HUES6 (cell line): ENCODE data around the gene DTNA.
A peak's percentile ranks its signal among the peaks of the same experiment; 100 is the strongest.
"Not testable (repeated sequence)": the region's sequence is repeated elsewhere in the genome, so short reads cannot be mapped to it uniquely, and the experiment has no call there.

ENCODE experiments used
- H3K27ac ChIP-seq: 2 replicates; pipeline ENCODE4 v1.7.0; 2013; ENCODE audit warnings: low read depth, mild to moderate bottlenecking, low read length, inconsistent platforms
- H3K27me3 ChIP-seq: 2 replicates; pipeline ENCODE4 v1.6.1; 2013; ENCODE audit warnings: low read length; ENCODE audit not compliant: control insufficient read depth, insufficient read depth
- H3K36me3 ChIP-seq: 2 replicates; pipeline ENCODE4 v1.6.1; 2013; ENCODE audit warnings: low read length; ENCODE audit not compliant: control insufficient read depth, insufficient read depth
- H3K4me1 ChIP-seq: 2 replicates; pipeline ENCODE4 v1.6.1; 2013; ENCODE audit warnings: low read length; ENCODE audit not compliant: control insufficient read depth, insufficient read depth
- H3K4me3 ChIP-seq: 2 replicates; pipeline ENCODE4 v1.5.1; 2013; ENCODE audit warnings: low read depth, low read length
- H3K9ac ChIP-seq: one replicate; pipeline ENCODE4 v1.6.1; 2013; ENCODE audit warnings: mild to moderate bottlenecking, low read length
- H3K9me3 ChIP-seq: 2 replicates; pipeline ENCODE4 v1.6.1; 2013; ENCODE audit warnings: low read depth, low read length; ENCODE audit not compliant: control insufficient read depth, insufficient read depth

The DTNA gene

GRCh38 chr18:34709750-34710441 is at the start of gene DTNA:
DTNA (plus strand) TSS chr18:34710298; CDS start chr18:34755977, 45,679 bp downstream.
- no peaks in the 10 kb centered on the region for H3K36me3 ChIP-seq
- H3K27ac ChIP-seq, result no peak within 1 kb of the TSS
- H3K9ac ChIP-seq, result peak within 1 kb of the TSS; percentile 2
- H3K27me3 ChIP-seq, result no peaks in the 10 kb centered on the region
- no peak within 1 kb of the TSS for H3K4me3 ChIP-seq
- H3K4me1 ChIP-seq, result peaks cover 38% of the 10 kb centered on the region
- no peaks in the 10 kb centered on the region for H3K9me3 ChIP-seq

GRCh38 chr18:34660572-34660971 is 49.5 kb upstream of the DTNA start:
- H3K4me3 ChIP-seq, result peak overlapping the region; percentile 30
- peaks cover 64% of the 10 kb centered on the region for H3K4me1 ChIP-seq
- H3K27me3 ChIP-seq, result no peaks in the 10 kb centered on the region
- no peaks in the 10 kb centered on the region for H3K9me3 ChIP-seq
- H3K27ac ChIP-seq, result peak overlapping the region; percentile 94
- H3K36me3 ChIP-seq, result no peaks in the 10 kb centered on the region
- H3K9ac ChIP-seq, result peak overlapping the region; percentile 76

- H3K9ac ChIP-seq, result peak overlapping the region; percentile 76
- H3K27ac ChIP-seq, result peak overlapping the region; percentile 94
- no peaks in the 10 kb centered on the region for H3K36me3 ChIP-seq
- no peak overlapping the region for H3K4me3 ChIP-seq
- H3K9me3 ChIP-seq, result no peaks in the 10 kb centered on the region
- H3K27me3 ChIP-seq, result no peaks in the 10 kb centered on the region
- H3K4me1 ChIP-seq, result peaks cover 55% of the 10 kb centered on the region
Observed at GRCh38 chr18:34661464-34662087, 48.5 kb upstream of the DTNA start.

- Histone ChIP-seq H3K27me3 (no peaks in the 10 kb centered on the region), H3K9me3 (peaks cover 2% of the 10 kb centered on the region; the same call in 1 of the 2 replicates), H3K27ac (no peak overlapping the region), H3K4me1 (no peaks in the 10 kb centered on the region), H3K36me3 (no peaks in the 10 kb centered on the region), H3K4me3 (no peak overlapping the region), H3K9ac (no peak overlapping the region)
Observed at GRCh38 chr18:34676816-34677574, 33.1 kb upstream of the DTNA start.

- H3K27ac ChIP-seq, H3K9ac ChIP-seq, H3K27me3 ChIP-seq, H3K9me3 ChIP-seq, H3K36me3 ChIP-seq, H3K4me3 ChIP-seq, H3K4me1 ChIP-seq: not testable (repeated sequence)
Observed at GRCh38 chr18:34689750-34690149, 20.3 kb upstream of the DTNA start.

- Histone ChIP-seq H3K9me3 (no peaks in the 10 kb centered on the region), H3K4me3 (no peak overlapping the region), H3K9ac (no peak overlapping the region), H3K27me3 (no peaks in the 10 kb centered on the region), H3K27ac (no peak overlapping the region), H3K4me1 (peaks cover 6% of the 10 kb centered on the region; the same call in 1 of the 2 replicates), H3K36me3 (no peaks in the 10 kb centered on the region)
Observed at GRCh38 chr18:34691614-34692013, 18.5 kb upstream of the DTNA start.

- Histone ChIP-seq H3K9me3 (peaks cover 6% of the 10 kb centered on the region; the same call in 1 of the 2 replicates), H3K4me3 (no peak overlapping the region), H3K27ac (no peak overlapping the region), H3K27me3 (no peaks in the 10 kb centered on the region), H3K36me3 (no peaks in the 10 kb centered on the region; the same call in 1 of the 2 replicates), H3K4me1 (peaks cover 16% of the 10 kb centered on the region), H3K9ac (no peak overlapping the region)
Observed at GRCh38 chr18:34694591-34695165, 15.4 kb upstream of the DTNA start.

- Histone ChIP-seq H3K27ac (no peak overlapping the region), H3K36me3 (no peaks in the 10 kb centered on the region; the same call in 1 of the 2 replicates), H3K4me1 (peaks cover 16% of the 10 kb centered on the region), H3K9me3 (peaks cover 6% of the 10 kb centered on the region; the same call in 1 of the 2 replicates), H3K27me3 (no peaks in the 10 kb centered on the region), H3K4me3 (no peak overlapping the region), H3K9ac (no peak overlapping the region)
Observed at GRCh38 chr18:34695310-34695709, 14.8 kb upstream of the DTNA start.

- no peak overlapping the region for H3K4me3 ChIP-seq
- H3K36me3 ChIP-seq, result no peaks in the 10 kb centered on the region; the same call in 1 of the 2 replicates
- H3K27ac ChIP-seq, result no peak overlapping the region
- no peaks in the 10 kb centered on the region for H3K27me3 ChIP-seq
- peaks cover 18% of the 10 kb centered on the region for H3K4me1 ChIP-seq
- H3K9ac ChIP-seq, result no peak overlapping the region
- peaks cover 6% of the 10 kb centered on the region; the same call in 1 of the 2 replicates for H3K9me3 ChIP-seq
Observed at GRCh38 chr18:34696671-34697070, 13.4 kb upstream of the DTNA start.

- Histone ChIP-seq H3K9me3 (peaks cover 6% of the 10 kb centered on the region; the same call in 1 of the 2 replicates), H3K36me3 (no peaks in the 10 kb centered on the region; the same call in 1 of the 2 replicates), H3K4me1 (peaks cover 19% of the 10 kb centered on the region), H3K9ac (no peak overlapping the region), H3K27me3 (no peaks in the 10 kb centered on the region), H3K27ac (no peak overlapping the region), H3K4me3 (no peak overlapping the region)
Observed at GRCh38 chr18:34697233-34697632, 12.9 kb upstream of the DTNA start.
